IMR-90 (cell line): ENCODE data around the gene KRT6C. TPM values are rescaled to one million over a fixed set of nuclear protein-coding genes. Genes with fewer than 3 reads are reported as not detected.

ENCODE experiments used
- ATAC-seq: fragments of 200-7000 bp; cut with Tn5 transposase; 2 replicates; pipeline ENCODE4 v1.9.1; 2020; ENCODE audit warnings: low read depth, mild to moderate bottlenecking, moderate library complexity
- BruUV-seq: library from RNA; stranded (reverse); fragments of 400-500 nt; replicated peaks from 2 replicates; lab custom pipeline; 2021; lab: Mats Ljungman, UMichigan
- CTCF ChIA-PET: fragments of 300-600 bp; formaldehyde crosslinking; extraction: SDS; loops from one replicate; lab custom pipeline; 2021; ENCODE audit warnings: antibody characterized with exemption; lab: Yijun Ruan, JAX
- POLR2A ChIA-PET: fragments of 300-600 bp; sonication (Branson Sonifier 250); formaldehyde crosslinking; loops from one replicate; lab custom pipeline; 2022; ENCODE audit warnings: antibody characterized with exemption; ENCODE audit not compliant: unreplicated experiment; lab: Charles Lee
- DNase-seq: peaks from one replicate; pipeline ENCODE4 v3.0.0; 2013
- H2AFZ ChIP-seq: replicated peaks from 2 replicates; pipeline ENCODE3; 2013; ENCODE audit warnings: low read length, mild to moderate bottlenecking; ENCODE audit not compliant: poor library complexity
- H2AK5ac ChIP-seq: 2 replicates; pipeline ENCODE4 v1.6.1; 2013; ENCODE audit warnings: low read depth, low read length, inconsistent platforms
- H2AK9ac ChIP-seq: replicated peaks from 2 replicates; pipeline ENCODE3; 2013; ENCODE audit warnings: mild to moderate bottlenecking, low read depth, low read length, moderate library complexity; ENCODE audit not compliant: poor library complexity
- H2BK120ac ChIP-seq: 2 replicates; pipeline ENCODE4 v1.6.1; 2013; ENCODE audit warnings: low read depth, low read length, inconsistent platforms
- H2BK15ac ChIP-seq: 3 replicates; pipeline ENCODE4 v1.6.1; 2013; ENCODE audit warnings: low read depth, low read length, inconsistent platforms
- H2BK20ac ChIP-seq: 2 replicates; pipeline ENCODE4 v1.6.1; 2013; ENCODE audit warnings: low read depth, mild to moderate bottlenecking, inconsistent platforms, low read length, moderate library complexity
- H2BK5ac ChIP-seq: 2 replicates; pipeline ENCODE4 v1.6.1; 2013; ENCODE audit warnings: mild to moderate bottlenecking, low read depth, low read length, inconsistent platforms; ENCODE audit not compliant: poor library complexity, severe bottlenecking
- H3K14ac ChIP-seq: replicated peaks from 2 replicates; pipeline ENCODE4 v1.6.1; 2013; ENCODE audit warnings: low read depth, low read length, inconsistent platforms
- H3K18ac ChIP-seq: 2 replicates; pipeline ENCODE4 v1.6.1; 2013; ENCODE audit warnings: low read depth, low read length, control low read depth
- H3K23ac ChIP-seq: 2 replicates; pipeline ENCODE4 v1.6.1; 2013; ENCODE audit warnings: low read depth, low read length, inconsistent platforms
- H3K27ac ChIP-seq: 2 replicates; pipeline ENCODE4 v1.5.1; 2013; ENCODE audit warnings: mild to moderate bottlenecking, control low read depth, low read length; ENCODE audit not compliant: insufficient read depth
- H3K27me3 ChIP-seq: 2 replicates; pipeline ENCODE4 v1.6.1; 2013; ENCODE audit warnings: low read length; ENCODE audit not compliant: control insufficient read depth, insufficient read depth
- H3K36me3 ChIP-seq: 2 replicates; pipeline ENCODE4 v1.6.1; 2013; ENCODE audit warnings: low read length, mixed read lengths; ENCODE audit not compliant: control insufficient read depth, insufficient read depth
- H3K4ac ChIP-seq: 2 replicates; pipeline ENCODE4 v1.6.1; 2013; ENCODE audit warnings: low read depth, low read length, inconsistent platforms
- H3K4me1 ChIP-seq: 2 replicates; pipeline ENCODE4 v1.6.1; 2013; ENCODE audit warnings: low read length, mixed read lengths; ENCODE audit not compliant: control insufficient read depth, insufficient read depth
- H3K4me2 ChIP-seq: 2 replicates; pipeline ENCODE4 v1.6.1; 2013; ENCODE audit warnings: low read depth, mild to moderate bottlenecking, control low read depth, low read length, moderate library complexity
- H3K4me3 ChIP-seq: 2 replicates; pipeline ENCODE4 v1.5.1; 2013; ENCODE audit warnings: low read depth, mild to moderate bottlenecking, control low read depth, low read length, moderate library complexity; ENCODE audit not compliant: insufficient read depth
- H3K56ac ChIP-seq: 2 replicates; pipeline ENCODE4 v1.6.1; 2013; ENCODE audit warnings: low read length, inconsistent platforms; ENCODE audit not compliant: insufficient read depth; ENCODE audit errors: extremely low read depth
- H3K79me1 ChIP-seq, 2 experiments: 2 replicates each; pipeline ENCODE4 v1.6.1; 2013; ENCODE audit warnings: low read length in 2 of 2, inconsistent platforms in 1 of 2, low read depth in 1 of 2
- H3K9ac ChIP-seq: 2 replicates; pipeline ENCODE4 v1.6.1; 2013; ENCODE audit warnings: low read depth, low read length, control low read depth
- H3K9me1 ChIP-seq: 2 replicates; pipeline ENCODE4 v1.6.1; 2013; ENCODE audit warnings: low read length, inconsistent platforms; ENCODE audit not compliant: insufficient read depth
- H3K9me3 ChIP-seq: 2 replicates; pipeline ENCODE4 v1.6.1; 2013; ENCODE audit warnings: low read length; ENCODE audit not compliant: control insufficient read depth, insufficient read depth
- H4K20me1 ChIP-seq: 2 replicates; pipeline ENCODE4 v1.6.1; 2013; ENCODE audit warnings: low read length, inconsistent platforms; ENCODE audit not compliant: insufficient read depth
- H4K5ac ChIP-seq: 2 replicates; pipeline ENCODE4 v1.6.1; 2013; ENCODE audit warnings: mild to moderate bottlenecking, low read depth, low read length, control low read depth
- H4K8ac ChIP-seq, 2 experiments: 2 replicates each; pipeline ENCODE4 v1.6.1; 2013; ENCODE audit warnings: low read depth in 2 of 2, low read length in 2 of 2, control low read depth in 1 of 2, inconsistent platforms in 1 of 2
- H4K91ac ChIP-seq: 2 replicates; pipeline ENCODE4 v1.6.1; 2013; ENCODE audit warnings: low read depth, low read length, inconsistent platforms; ENCODE audit not compliant: insufficient read depth
- BHLHE40 ChIP-seq: fragments of 150-350 bp; IDR thresholded peaks from 2 replicates; pipeline ENCODE4 v1.6.1; 2016; ENCODE audit warnings: mild to moderate bottlenecking, low read depth, low read length
- CEBPB ChIP-seq: IDR thresholded peaks from 2 replicates; pipeline ENCODE4 v1.6.1; 2012; ENCODE audit warnings: low read depth, low read length, improper control_type of control experiment
- CHD1 ChIP-seq: IDR thresholded peaks from 2 replicates; pipeline ENCODE4 v1.6.1; 2012; ENCODE audit warnings: low read depth, low read length, improper control_type of control experiment
- FOS ChIP-seq: fragments of 150-350 bp; IDR thresholded peaks from 2 replicates; pipeline ENCODE4 v1.6.1; 2016; ENCODE audit warnings: low read depth, low read length
- MAFK ChIP-seq: IDR thresholded peaks from 2 replicates; pipeline ENCODE4 v1.6.1; 2012; ENCODE audit warnings: low read depth, low read length, improper control_type of control experiment
- MXI1 ChIP-seq: IDR thresholded peaks from 2 replicates; pipeline ENCODE4 v1.6.1; 2012; ENCODE audit warnings: low read depth, mild to moderate bottlenecking, low read length, moderate library complexity, borderline replicate concordance
- NFE2L2 ChIP-seq: fragments of 150-350 bp; IDR thresholded peaks from 2 replicates; pipeline ENCODE4 v1.6.1; 2016; ENCODE audit warnings: low read depth, mild to moderate bottlenecking, low read length
- POLR2A ChIP-seq: IDR thresholded peaks from 2 replicates; pipeline ENCODE4 v1.6.1; 2012; ENCODE audit warnings: mild to moderate bottlenecking, low read depth, low read length
- RAD21 ChIP-seq: IDR thresholded peaks from 2 replicates; pipeline ENCODE4 v1.6.1; 2012; ENCODE audit warnings: low read length, improper control_type of control experiment
- RCOR1 ChIP-seq: IDR thresholded peaks from 2 replicates; pipeline ENCODE4 v1.6.1; 2012; ENCODE audit warnings: mild to moderate bottlenecking, low read length, improper control_type of control experiment; ENCODE audit not compliant: insufficient replicate concordance
- RFX5 ChIP-seq: IDR thresholded peaks from 2 replicates; pipeline ENCODE4 v1.8.0; 2012; ENCODE audit warnings: low read depth, mild to moderate bottlenecking, low read length, moderate library complexity
- SMC3 ChIP-seq: fragments of 150-350 bp; IDR thresholded peaks from 2 replicates; pipeline ENCODE4 v1.6.1; 2016; ENCODE audit warnings: low read depth, mild to moderate bottlenecking, antibody characterized with exemption, low read length, moderate library complexity
- WGBS, 2 experiments: methylation state at CpG; one replicate each; pipeline versions ENCODE4 v1.1.5 to v1.1.7; 2013; ENCODE audit warnings: missing lambda C conversion rate in 2 of 2; ENCODE audit not compliant: insufficient read length in 1 of 2; ENCODE audit errors: extremely low coverage in 2 of 2; 5-methylcytosine and 5-hydroxymethylcytosine counted together
- dilution Hi-C: fragments of 300-500 bp; cut with HindIII; formaldehyde crosslinking; loops from one replicate; pipeline ENCODE4 v1.14.3; 2018; ENCODE audit warnings: low sequenced_read_pairs; ENCODE audit not compliant: unreplicated experiment
- in situ Hi-C: fragments of 300-500 bp; cut with MboI; formaldehyde crosslinking; loops from 3 replicates; pipeline ENCODE4 v1.14.3; 2019; ENCODE audit warnings: low sequenced_read_pairs, inconsistent platforms, mixed read lengths
- intact Hi-C: fragments of 100-400 bp; cut with micrococcal nuclease; formaldehyde crosslinking; loops from 2 replicates; pipeline ENCODE4 v1.10.0; 2022
- polyA plus RNA-seq, 3 experiments: library from polyadenylated mRNA; depleted of rRNA; stranded (reverse); fragments of >200 nt; gene quantifications; 2 replicates each; pipeline ENCODE4 v1.2.3, GENCODE V29; 2012; ENCODE audit warnings: low replicate concordance in 1 of 3
- total RNA-seq: library from RNA; depleted of rRNA; stranded (reverse); fragments of >200 nt; gene quantifications from 2 replicates; pipeline ENCODE4 v1.2.3, GENCODE V29; 2012
- TF ChIP-seq, protein P1 (sequence below): fragments of 150-350 bp; IDR thresholded peaks from 2 replicates; pipeline ENCODE4 v1.6.1; 2017; ENCODE audit warnings: mild to moderate bottlenecking, antibody characterized with exemption, low read length, low read depth
- TF ChIP-seq, protein P2 (sequence below): conservative IDR thresholded peaks from 2 replicates; pipeline ENCODE4 v1.5.1; 2012; ENCODE audit warnings: mild to moderate bottlenecking, low read depth, low read length, improper control_type of control experiment
- TF ChIP-seq, protein P3 (sequence below): fragments of 150-350 bp; IDR thresholded peaks from 2 replicates; pipeline ENCODE4 v1.6.1; 2016; ENCODE audit warnings: low read depth, mild to moderate bottlenecking, low read length, moderate library complexity, borderline replicate concordance

Gene KRT6C
- total and polyA plus RNA-seq, 2 of the 4 experiments (the other 2 are of a cell fraction): not detected

DNA sequence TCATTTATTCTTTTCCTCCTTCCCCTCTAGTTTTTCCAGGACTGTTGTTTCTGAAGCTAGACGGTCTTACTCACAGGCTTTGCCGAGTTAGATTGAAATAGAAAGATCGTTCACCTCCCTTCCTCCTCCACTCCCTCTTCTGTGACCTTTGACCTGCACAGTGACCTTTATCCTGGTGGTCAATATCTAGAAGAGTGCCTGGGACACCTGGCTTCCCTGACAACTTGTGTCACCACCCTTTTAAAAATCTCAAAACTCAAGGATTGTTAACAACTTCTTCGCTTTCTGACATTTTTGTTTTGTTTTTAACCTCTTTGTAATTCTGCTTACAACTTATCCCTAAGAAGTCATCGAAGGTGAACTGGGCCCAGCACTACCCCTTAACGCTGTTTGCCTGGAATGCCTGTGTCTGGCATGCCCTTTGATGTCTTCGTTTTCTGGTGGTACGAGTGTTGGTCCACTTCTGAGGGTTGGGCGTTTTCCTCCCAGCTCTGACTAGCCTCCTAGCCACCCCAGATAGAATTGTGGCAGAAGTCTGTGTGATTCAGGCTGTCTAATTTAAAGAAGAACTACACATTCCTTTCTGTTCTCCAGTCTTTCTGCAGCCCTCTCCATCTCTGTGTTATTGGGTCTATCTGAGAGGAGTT, 36.7 kb downstream of the KRT6C start:
- Histone ChIP-seq H2AK9ac (no peak overlapping the region), H3K23ac (no peak overlapping the region), H3K4me3 (no peak overlapping the region), H3K27ac (no peak overlapping the region), H3K4me2 (no peak overlapping the region), H2BK5ac (no peak overlapping the region), H4K5ac (no peak overlapping the region), H2BK120ac (no peak overlapping the region), H2BK15ac (no peak overlapping the region), H3K79me1 (no peaks in the 10 kb centered on the region), H3K9ac (no peak overlapping the region), H3K27me3 (peaks cover 4% of the 10 kb centered on the region), H3K4ac (no peak overlapping the region), H3K18ac (no peak overlapping the region), H3K56ac (no peak overlapping the region), H2BK20ac (no peak overlapping the region), H3K14ac (no peak overlapping the region), H3K4me1 (no peaks in the 10 kb centered on the region; the same call in 1 of the 2 replicates), H4K20me1 (no peaks in the 10 kb centered on the region), H3K9me3 (no peaks in the 10 kb centered on the region), H3K9me1 (no peaks in the 10 kb centered on the region), H2AFZ (no peak overlapping the region), H4K8ac (no peak overlapping the region), H3K36me3 (no peaks in the 10 kb centered on the region), H2AK5ac (no peak overlapping the region), H4K91ac (no peak overlapping the region)
- TF ChIP-seq CHD1 (no peak), RCOR1 (no peak), NFE2L2 (no peak), CEBPB (no peak), RFX5 (no peak), FOS (no peak), BHLHE40 (no peak), MXI1 (no peak), RAD21 (no peak), SMC3 (no peak), POLR2A (no peak), MAFK (no peak)
- TF ChIP-seq, protein P1, sequence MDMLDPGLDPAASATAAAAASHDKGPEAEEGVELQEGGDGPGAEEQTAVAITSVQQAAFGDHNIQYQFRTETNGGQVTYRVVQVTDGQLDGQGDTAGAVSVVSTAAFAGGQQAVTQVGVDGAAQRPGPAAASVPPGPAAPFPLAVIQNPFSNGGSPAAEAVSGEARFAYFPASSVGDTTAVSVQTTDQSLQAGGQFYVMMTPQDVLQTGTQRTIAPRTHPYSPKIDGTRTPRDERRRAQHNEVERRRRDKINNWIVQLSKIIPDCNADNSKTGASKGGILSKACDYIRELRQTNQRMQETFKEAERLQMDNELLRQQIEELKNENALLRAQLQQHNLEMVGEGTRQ: no peak
- TF ChIP-seq, protein P2, sequence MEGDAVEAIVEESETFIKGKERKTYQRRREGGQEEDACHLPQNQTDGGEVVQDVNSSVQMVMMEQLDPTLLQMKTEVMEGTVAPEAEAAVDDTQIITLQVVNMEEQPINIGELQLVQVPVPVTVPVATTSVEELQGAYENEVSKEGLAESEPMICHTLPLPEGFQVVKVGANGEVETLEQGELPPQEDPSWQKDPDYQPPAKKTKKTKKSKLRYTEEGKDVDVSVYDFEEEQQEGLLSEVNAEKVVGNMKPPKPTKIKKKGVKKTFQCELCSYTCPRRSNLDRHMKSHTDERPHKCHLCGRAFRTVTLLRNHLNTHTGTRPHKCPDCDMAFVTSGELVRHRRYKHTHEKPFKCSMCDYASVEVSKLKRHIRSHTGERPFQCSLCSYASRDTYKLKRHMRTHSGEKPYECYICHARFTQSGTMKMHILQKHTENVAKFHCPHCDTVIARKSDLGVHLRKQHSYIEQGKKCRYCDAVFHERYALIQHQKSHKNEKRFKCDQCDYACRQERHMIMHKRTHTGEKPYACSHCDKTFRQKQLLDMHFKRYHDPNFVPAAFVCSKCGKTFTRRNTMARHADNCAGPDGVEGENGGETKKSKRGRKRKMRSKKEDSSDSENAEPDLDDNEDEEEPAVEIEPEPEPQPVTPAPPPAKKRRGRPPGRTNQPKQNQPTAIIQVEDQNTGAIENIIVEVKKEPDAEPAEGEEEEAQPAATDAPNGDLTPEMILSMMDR: no peak
- TF ChIP-seq, protein P3, sequence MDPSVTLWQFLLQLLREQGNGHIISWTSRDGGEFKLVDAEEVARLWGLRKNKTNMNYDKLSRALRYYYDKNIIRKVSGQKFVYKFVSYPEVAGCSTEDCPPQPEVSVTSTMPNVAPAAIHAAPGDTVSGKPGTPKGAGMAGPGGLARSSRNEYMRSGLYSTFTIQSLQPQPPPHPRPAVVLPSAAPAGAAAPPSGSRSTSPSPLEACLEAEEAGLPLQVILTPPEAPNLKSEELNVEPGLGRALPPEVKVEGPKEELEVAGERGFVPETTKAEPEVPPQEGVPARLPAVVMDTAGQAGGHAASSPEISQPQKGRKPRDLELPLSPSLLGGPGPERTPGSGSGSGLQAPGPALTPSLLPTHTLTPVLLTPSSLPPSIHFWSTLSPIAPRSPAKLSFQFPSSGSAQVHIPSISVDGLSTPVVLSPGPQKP: no peak
- CTCF ChIA-PET: no interaction called here
- dilution Hi-C loops: no loop called here
- intact Hi-C loops: no loop called here
- POLR2A ChIA-PET: no interaction called here
- DNase-seq (no peak), ATAC-seq (no peak)
- WGBS, 2 experiments: no CpG with 5 or more reads among the region's 9 CpGs
- no TSS peak for BruUV-seq
- in situ Hi-C loops: no loop called here
